SH-SY5Y (cell line): Measurements from ENCODE around the gene GHR.

Experiments
- GATA2 ChIP-seq: IDR thresholded peaks from 2 replicates; pipeline ENCODE4 v1.6.1; 2011; ENCODE audit warnings: mild to moderate bottlenecking, low read depth, low read length
- GATA3 ChIP-seq: IDR thresholded peaks from 2 replicates; pipeline ENCODE4 v1.6.1; 2011; ENCODE audit warnings: low read depth, mild to moderate bottlenecking, low read length, moderate library complexity

GRCh38 chr5:42767491-42768105 is 344.4 kb downstream of the GHR start:
- TF ChIP-seq GATA3 (no peak), GATA2 (no peak)
